C1 segment of cervical spinal cord (tissue), 14 donors: ENCODE data around the gene RHCE.
A peak's percentile ranks its signal among the peaks of the same experiment; 100 is the strongest.
"Not testable (repeated sequence)": the region's sequence is repeated elsewhere in the genome, so short reads cannot be mapped to it uniquely, and the experiment has no call there.

Experiments
- DNase-seq, 14 donors: peaks; one replicate each; lab custom pipeline; 2025; lab: John Stamatoyannopoulos, UW

The RHCE gene

DNA sequence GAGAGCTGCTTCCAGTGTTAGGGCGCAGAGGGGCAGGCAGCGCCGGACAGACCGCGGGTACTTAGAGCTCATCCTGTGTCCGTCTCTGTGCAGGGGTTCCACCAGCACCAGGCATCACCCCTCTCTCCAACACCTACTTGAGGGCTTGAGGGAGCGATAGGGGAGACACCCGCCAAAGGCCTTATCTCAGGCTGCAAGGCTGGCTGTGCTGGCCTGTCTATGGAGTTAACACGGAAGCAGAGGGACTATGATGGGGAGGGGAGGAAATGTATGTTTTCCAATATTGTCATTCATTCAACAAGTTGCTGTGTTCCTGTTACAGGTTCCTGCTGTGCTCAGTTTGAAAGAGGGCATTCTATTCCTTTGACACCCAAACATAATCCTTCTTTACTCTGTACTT lies at the start of gene RHCE:
Gene RHCE (minus strand): TSS at position 111 of the 400 bp plus-strand sequence. CDS start 39 bp downstream, at position 72.
- not testable (repeated sequence) for DNase-seq

GRCh38 chr1:25469177-25469576 lies 48.6 kb upstream of the RHCE start:
- no peak for DNase-seq

DNA sequence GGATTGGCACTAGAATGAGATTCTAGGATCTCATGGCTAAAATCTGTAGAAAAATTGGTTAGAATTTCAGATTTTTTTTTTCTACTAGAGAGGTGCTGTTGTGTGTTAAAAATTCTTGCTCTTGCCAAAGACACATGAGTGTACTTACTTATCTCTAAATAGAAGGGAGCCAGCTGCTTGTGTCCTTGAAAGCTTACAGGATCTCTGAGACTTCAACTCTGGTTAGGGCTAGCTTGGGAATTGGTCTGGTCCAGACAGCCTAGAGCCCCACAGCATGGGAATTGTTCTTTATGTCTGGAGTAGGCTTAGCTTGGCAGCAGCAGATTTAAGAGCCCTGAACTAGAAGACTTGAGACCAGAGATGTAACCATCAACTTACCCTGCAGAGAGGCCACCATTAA lies 47.4 kb upstream of the RHCE start:
- DNase-seq: no peak

DNA sequence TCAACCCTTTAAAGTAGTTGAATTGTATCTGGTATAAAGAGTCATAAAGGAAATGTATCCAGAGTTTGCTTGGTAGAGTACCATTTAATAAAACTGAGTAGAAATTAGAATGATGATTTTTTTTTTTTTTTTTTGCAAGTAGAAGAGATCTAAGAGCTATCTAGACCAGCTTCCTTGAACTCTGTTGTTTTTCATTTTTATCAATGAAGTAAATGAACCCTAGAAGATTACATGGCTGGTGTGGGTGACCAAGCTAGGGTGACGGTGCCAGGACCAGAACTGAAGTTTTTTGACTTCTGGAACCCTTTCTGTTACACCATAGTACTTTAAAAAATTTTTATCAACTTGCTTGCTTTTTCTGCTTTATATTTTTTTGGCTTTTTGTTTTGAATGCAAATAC lies 47.0 kb upstream of the RHCE start:
- DNase-seq: no peak

GRCh38 chr1:25467193-25467592 lies 46.6 kb upstream of the RHCE start:
- DNase-seq: no peak

GRCh38 chr1:25462732-25463131 lies 42.1 kb upstream of the RHCE start:
- DNase-seq: peak in 1 of 14 donors; percentile 13

GRCh38 chr1:25461849-25462248 lies 41.2 kb upstream of the RHCE start:
- DNase-seq: no peak

- DNase-seq: not testable (repeated sequence)
Measured at GRCh38 chr1:25460816-25461215, 40.2 kb upstream of the RHCE start.

DNA sequence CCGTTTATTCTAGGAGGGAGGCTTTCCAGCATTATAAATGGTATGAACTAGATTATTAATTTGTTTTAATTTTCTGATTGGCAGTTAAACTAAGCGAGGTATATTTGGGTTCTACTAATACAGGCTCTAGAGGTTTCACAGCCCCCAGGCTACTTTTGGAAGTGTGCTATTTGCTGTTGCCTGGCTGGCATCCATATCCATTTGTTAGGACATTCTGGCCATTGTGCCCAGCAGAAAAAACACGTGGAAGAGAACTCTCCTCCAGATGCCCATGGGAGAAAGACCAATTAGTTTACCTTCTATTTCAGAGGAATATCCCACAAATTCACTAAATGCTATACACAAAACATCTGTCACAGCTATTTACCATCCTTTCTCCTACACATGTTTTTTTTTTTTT lies 39.4 kb upstream of the RHCE start:
- no peak for DNase-seq

DNA sequence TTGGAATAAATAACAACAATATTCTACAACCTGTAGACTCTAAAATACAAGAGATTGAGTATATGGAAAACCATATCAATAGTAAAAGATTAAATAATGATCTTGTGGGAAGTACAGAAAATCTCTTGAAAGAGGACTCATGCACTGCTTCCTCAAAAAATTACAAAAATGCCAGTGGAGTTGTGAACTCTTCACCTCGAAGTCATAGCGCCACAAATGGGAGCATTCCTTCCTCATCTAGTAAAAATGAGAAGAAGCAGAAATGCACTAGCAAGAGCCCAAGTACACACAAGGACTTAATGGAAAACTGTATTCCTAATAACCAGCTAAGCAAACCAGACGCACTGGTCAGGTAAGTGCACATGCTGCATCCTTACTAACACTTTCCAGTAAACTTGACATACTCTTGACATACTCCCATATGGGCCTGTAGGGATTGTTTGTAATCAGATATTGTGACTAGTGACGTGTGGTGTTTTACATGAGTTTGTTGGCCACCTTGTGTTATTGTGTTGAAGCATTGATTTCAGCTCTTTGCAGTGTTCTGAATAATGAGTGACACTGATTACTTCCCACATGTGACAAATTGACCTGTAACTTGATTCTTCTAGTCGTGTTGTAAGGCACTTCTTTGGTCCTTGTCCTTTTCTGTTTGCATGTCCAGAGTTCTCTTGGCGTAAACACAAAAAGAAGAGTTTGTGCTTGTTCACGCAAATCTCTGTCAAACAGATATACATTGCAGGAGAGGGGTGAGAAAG lies 38.1 kb upstream of the RHCE start:
- no peak for DNase-seq

GRCh38 chr1:25456502-25456901 lies 35.9 kb upstream of the RHCE start:
- no peak for DNase-seq

- no peak for DNase-seq
Measured at GRCh38 chr1:25451908-25452307, 31.3 kb upstream of the RHCE start.

GRCh38 chr1:25450891-25451290 lies 30.3 kb upstream of the RHCE start:
- DNase-seq: no peak

- DNase-seq: no peak
Measured at GRCh38 chr1:25447547-25447946, 26.9 kb upstream of the RHCE start.

- no peak for DNase-seq
Measured at GRCh38 chr1:25445993-25446538, 25.4 kb upstream of the RHCE start.

- DNase-seq: not testable (repeated sequence)
Measured at GRCh38 chr1:25444604-25445003, 24.0 kb upstream of the RHCE start.

DNA sequence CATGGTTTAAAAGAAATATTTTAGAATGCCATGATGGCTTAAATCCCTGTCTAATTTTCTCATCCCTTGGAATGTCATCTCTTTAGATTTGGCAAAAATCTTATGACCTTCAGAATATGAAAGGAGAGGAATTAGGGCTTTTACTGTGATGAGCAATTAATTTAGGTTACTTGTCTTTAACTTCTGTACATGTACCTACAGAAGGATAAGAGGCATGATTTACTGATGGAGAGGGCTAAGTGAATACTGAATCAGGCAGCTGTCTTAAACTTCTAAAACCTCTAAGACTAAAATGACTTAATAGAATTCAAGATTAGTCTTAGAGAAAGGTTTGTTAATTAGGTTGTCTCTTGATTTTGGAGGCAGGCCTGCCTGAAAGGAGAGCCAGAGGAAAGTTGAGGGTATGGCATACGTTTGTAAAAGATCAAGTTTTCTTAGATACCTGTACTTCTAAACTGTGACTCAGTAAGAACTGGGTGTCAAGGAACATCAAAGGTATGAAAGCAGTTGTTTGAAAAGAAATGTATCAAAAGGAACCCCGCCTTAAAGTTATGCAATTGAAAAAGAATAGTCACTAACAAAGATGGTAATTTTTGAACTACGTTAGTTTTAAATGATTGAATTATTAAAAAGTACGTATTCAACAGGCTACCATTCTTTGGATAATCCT lies 22.5 kb upstream of the RHCE start:
- no peak for DNase-seq

DNA sequence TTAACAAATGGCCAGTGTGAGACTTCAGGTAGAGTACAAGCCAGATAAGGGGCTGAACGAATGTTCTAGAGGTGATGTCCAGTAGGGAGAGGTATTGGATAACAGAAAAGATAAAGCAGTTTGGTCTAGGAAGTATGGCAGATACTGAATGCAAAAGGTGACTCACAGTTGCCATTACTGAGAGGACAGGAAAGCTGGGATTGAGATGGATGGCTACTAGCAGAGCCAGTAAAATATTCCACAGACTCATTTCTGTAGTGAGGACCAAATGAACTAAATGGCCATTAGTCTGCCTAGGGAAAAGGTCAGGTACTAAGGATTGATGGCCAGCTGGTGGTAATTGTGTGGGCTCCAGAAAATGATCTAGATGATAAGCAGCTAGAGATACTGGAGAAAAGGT lies 21.6 kb upstream of the RHCE start:
- DNase-seq: peak in 1 of 14 donors; percentile 36

GRCh38 chr1:25439287-25439686 lies 18.7 kb upstream of the RHCE start:
- no peak for DNase-seq

DNA sequence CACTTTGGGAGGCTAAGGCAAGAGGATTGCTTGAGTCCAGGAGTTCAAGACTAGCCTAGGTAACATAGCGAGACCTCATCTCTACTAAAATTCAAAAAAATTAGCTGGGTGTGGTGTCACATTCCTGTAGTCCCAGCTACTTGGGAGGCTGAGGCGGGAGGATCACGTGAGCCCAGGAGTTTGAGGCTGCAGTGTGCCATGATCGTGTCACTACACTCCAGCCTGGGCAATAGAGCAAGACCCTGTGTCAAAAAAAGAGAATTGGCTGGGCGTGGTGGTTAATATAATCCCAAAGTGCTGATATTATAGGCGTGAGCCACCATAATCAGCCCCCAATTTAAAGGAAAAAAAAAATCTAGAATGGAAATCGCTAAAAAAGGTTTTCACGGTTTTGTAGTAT lies 17.0 kb upstream of the RHCE start:
- no peak for DNase-seq

GRCh38 chr1:25435397-25436108 lies 14.9 kb upstream of the RHCE start:
- DNase-seq: no peak
